WTC11 (cell line): ENCODE results near the gene CCNYL1. TPM values are rescaled to one million over a fixed set of nuclear protein-coding genes. Genes with fewer than 3 reads are reported as not detected.

Experiments
- ATAC-seq: fragments of 200-7000 bp; cut with Tn5 transposase; 2 replicates; pipeline ENCODE4 v1.10.0; 2021; ENCODE audit warnings: mild to moderate bottlenecking, moderate library complexity
- CTCF ChIA-PET: fragments of 300-600 bp; sonication (Branson Sonifier 250); formaldehyde crosslinking; loops from one replicate; lab custom pipeline; 2021; ENCODE audit warnings: antibody characterized with exemption; lab: Charles Lee
- POLR2A ChIA-PET: fragments of 350-600 bp; sonication (Branson Sonifier 250); formaldehyde crosslinking; loops from one replicate; lab custom pipeline; 2021; ENCODE audit warnings: antibody characterized with exemption; lab: Charles Lee
- DNase-seq: peaks from one replicate; pipeline ENCODE4 v3.0.0; 2021; ENCODE audit warnings: low spot score
- H3K27ac Mint-ChIP-seq: 2 replicates; pipeline ENCODE4 v1.8.0; 2021; ENCODE audit warnings: mixed read lengths
- H3K27me3 Mint-ChIP-seq: 2 replicates; pipeline ENCODE4 v1.8.0; 2021; ENCODE audit warnings: low read depth, mild to moderate bottlenecking, moderate library complexity, mixed read lengths
- H3K36me3 Mint-ChIP-seq: 2 replicates; pipeline ENCODE4 v1.8.0; 2021; ENCODE audit warnings: mixed read lengths
- H3K4me1 Mint-ChIP-seq: 2 replicates; pipeline ENCODE4 v1.8.0; 2022; ENCODE audit warnings: mixed read lengths
- H3K4me3 Mint-ChIP-seq: 2 replicates; pipeline ENCODE4 v1.8.0; 2021; ENCODE audit warnings: mild to moderate bottlenecking, moderate library complexity, mixed read lengths
- H3K9me3 Mint-ChIP-seq: 2 replicates; pipeline ENCODE4 v1.8.0; 2021; ENCODE audit warnings: mixed read lengths
- FOXP1 ChIP-seq: sonication (generic); formaldehyde crosslinking; IDR thresholded peaks from 2 replicates; pipeline ENCODE4 v1.8.0; 2022; ENCODE audit warnings: missing genetic modification reagents, mild to moderate bottlenecking, moderate library complexity, borderline replicate concordance
- GRHL2 ChIP-seq: fragments of 250-450 bp; sonication (Bioruptor Pico); IDR thresholded peaks from 2 replicates; pipeline ENCODE4 v1.8.0; 2022; ENCODE audit warnings: mild to moderate bottlenecking, moderate library complexity; ENCODE audit not compliant: insufficient replicate concordance, severe bottlenecking
- GTF2I ChIP-seq: fragments of 250-450 bp; sonication (Bioruptor Pico); conservative IDR thresholded peaks from 2 replicates; pipeline ENCODE4 v1.4.0; 2021; ENCODE audit warnings: mild to moderate bottlenecking
- HMGA2 ChIP-seq: fragments of 250-450 bp; sonication (Bioruptor Pico); IDR thresholded peaks from 2 replicates; pipeline ENCODE4 v1.4.0; 2021; ENCODE audit warnings: mild to moderate bottlenecking, moderate library complexity
- NFATC4 ChIP-seq: fragments of 250-450 bp; sonication (Bioruptor Pico); IDR thresholded peaks from 2 replicates; pipeline ENCODE4 v1.9.0; 2021; ENCODE audit warnings: mild to moderate bottlenecking
- NFYB ChIP-seq: sonication (generic); formaldehyde crosslinking; conservative IDR thresholded peaks from 2 replicates; pipeline ENCODE4 v1.8.0; 2022; ENCODE audit warnings: low read depth, missing genetic modification reagents
- NR2C2 ChIP-seq: sonication (generic); formaldehyde crosslinking; IDR thresholded peaks from 2 replicates; pipeline ENCODE4 v1.8.0; 2022; ENCODE audit warnings: mild to moderate bottlenecking, missing genetic modification reagents
- TCF7 ChIP-seq: sonication (generic); formaldehyde crosslinking; IDR thresholded peaks from 2 replicates; pipeline ENCODE4 v1.8.0; 2022; ENCODE audit warnings: mild to moderate bottlenecking, low read depth, missing genetic modification reagents, moderate library complexity
- TEAD1 ChIP-seq: sonication (generic); formaldehyde crosslinking; IDR thresholded peaks from 2 replicates; pipeline ENCODE4 v1.8.0; 2022; ENCODE audit warnings: mild to moderate bottlenecking, missing genetic modification reagents
- ZNF138 ChIP-seq: sonication (generic); formaldehyde crosslinking; conservative IDR thresholded peaks from 2 replicates; pipeline ENCODE4 v1.8.1; 2022; ENCODE audit warnings: mild to moderate bottlenecking, moderate library complexity, missing genetic modification reagents
- ZNF219 ChIP-seq: sonication (generic); formaldehyde crosslinking; IDR thresholded peaks from 2 replicates; pipeline ENCODE4 v1.8.0; 2023; ENCODE audit warnings: missing genetic modification reagents, mild to moderate bottlenecking, borderline replicate concordance
- ZNF232 ChIP-seq: sonication (generic); formaldehyde crosslinking; IDR thresholded peaks from 2 replicates; pipeline ENCODE4 v1.8.0; 2022; ENCODE audit warnings: mild to moderate bottlenecking, missing genetic modification reagents
- ZNF423 ChIP-seq: fragments of 250-450 bp; sonication (Bioruptor Pico); IDR thresholded peaks from 2 replicates; pipeline ENCODE4 v2.1.2; 2022; ENCODE audit warnings: mild to moderate bottlenecking, moderate library complexity
- ZNF671 ChIP-seq: fragments of 250-450 bp; sonication (Bioruptor Pico); IDR thresholded peaks from 2 replicates; pipeline ENCODE4 v1.8.0; 2021; ENCODE audit warnings: mild to moderate bottlenecking
- total RNA-seq: library from RNA; stranded (reverse); gene quantifications from 3 replicates; pipeline ENCODE4 v1.2.3, GENCODE V29; 2021
- TF ChIP-seq, protein P1 (sequence below): sonication (generic); formaldehyde crosslinking; IDR thresholded peaks from 2 replicates; pipeline ENCODE4 v1.8.1; 2023; ENCODE audit warnings: mild to moderate bottlenecking, missing genetic modification reagents, borderline replicate concordance
- TF ChIP-seq, protein P2 (sequence below): sonication (generic); formaldehyde crosslinking; IDR thresholded peaks from 2 replicates; pipeline ENCODE4 v1.8.0; 2022; ENCODE audit warnings: mild to moderate bottlenecking, missing genetic modification reagents
- TF ChIP-seq, protein P3 (sequence below): fragments of 250-450 bp; sonication (Bioruptor Pico); IDR thresholded peaks from 2 replicates; pipeline ENCODE4 v1.9.0; 2021; ENCODE audit warnings: moderate library complexity, mild to moderate bottlenecking, inconsistent platforms, borderline replicate concordance
- TF ChIP-seq, protein P4 (sequence below): fragments of 250-450 bp; sonication (Bioruptor Pico); conservative IDR thresholded peaks from 2 replicates; pipeline ENCODE4 v1.9.0; 2021; ENCODE audit warnings: mild to moderate bottlenecking
- TF ChIP-seq, protein P5 (sequence below): fragments of 250-450 bp; sonication (Bioruptor Pico); IDR thresholded peaks from 2 replicates; pipeline ENCODE4 v1.9.0; 2021; ENCODE audit warnings: mild to moderate bottlenecking, borderline replicate concordance
- TF ChIP-seq, protein P6 (sequence below): sonication (generic); formaldehyde crosslinking; IDR thresholded peaks from 2 replicates; pipeline ENCODE4 v1.8.1; 2022; ENCODE audit warnings: missing genetic modification reagents, borderline replicate concordance

Gene CCNYL1
- total RNA-seq, 1 experiment from 2014 or later, result 31.6 TPM

DNA sequence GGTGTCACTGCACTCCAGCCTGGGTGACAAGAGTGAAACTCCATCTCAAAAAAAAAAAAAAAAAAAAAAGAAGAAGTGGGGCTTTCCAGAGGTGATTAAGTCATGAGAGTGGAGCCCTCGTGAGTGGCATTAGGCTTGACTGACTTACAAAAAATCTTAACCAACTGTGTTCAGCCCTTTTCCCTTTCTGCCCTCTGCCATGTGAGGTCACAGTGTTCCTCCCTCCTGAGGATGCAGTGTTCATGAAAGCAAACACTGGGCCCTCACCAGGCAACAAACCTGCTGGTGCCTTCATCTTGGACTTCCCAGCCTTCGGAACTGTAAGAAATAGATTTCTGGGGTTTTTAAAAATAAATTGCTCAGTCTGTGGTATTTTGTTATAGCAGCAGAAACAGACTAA lies 49.2 kb upstream of the CCNYL1 start (continued):
- TF ChIP-seq GTF2I (CRISPR knock-in tag), result no peak
- TF ChIP-seq ZNF671 (CRISPR knock-in tag), result no peak
- TF ChIP-seq HMGA2, result no peak
- no peak for TF ChIP-seq ZNF232 (CRISPR knock-in tag)
- no peak for TF ChIP-seq TCF7

DNA sequence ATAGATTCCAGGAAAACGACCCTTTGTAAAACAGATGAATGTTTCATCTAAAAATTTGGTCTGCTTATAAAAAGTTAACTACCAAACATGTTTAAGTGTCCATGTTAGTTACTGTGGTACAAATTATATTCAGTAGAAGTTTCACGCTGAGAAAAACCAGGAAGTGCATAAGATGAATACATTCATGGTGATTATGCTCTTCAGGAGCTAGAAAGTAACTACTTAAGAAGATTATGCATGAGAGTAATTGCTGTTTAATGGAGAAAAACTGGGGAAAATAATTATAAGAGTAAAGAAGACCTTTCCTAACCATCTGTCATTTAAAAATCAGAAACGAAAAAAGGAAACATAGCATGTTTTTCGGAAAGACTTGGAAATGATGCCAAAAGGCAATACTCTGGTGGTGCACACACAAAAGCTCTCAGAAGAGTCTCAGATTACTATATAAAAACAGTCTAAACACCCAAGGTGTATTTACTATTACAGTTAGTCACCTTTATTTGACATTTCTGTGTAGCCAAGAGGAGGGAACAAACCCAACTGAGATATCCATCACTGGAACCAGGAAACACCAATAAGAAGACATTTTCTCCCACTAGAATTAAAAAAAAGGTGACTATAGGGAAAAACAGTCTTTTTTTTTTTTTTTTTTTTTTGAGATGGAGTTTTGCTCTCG lies 47.4 kb upstream of the CCNYL1 start:
- H3K4me1 Mint-ChIP-seq, result peaks cover 18% of the 10 kb centered on the region
- no peaks in the 10 kb centered on the region for H3K36me3 Mint-ChIP-seq
- DNase-seq (no peak), ATAC-seq (no peak)
- CTCF ChIA-PET, result interaction anchor here (0.7 to 0.8 kb wide), 2 partner anchors 28 to 84 kb away, joined by 3 to 4 read pairs; no protein-coding TSS in a partner anchor
- H3K4me3 Mint-ChIP-seq, result no peak overlapping the region
- POLR2A ChIA-PET, result no interaction called here
- H3K27ac Mint-ChIP-seq, result no peak overlapping the region
- H3K27me3 Mint-ChIP-seq, result no peaks in the 10 kb centered on the region
- H3K9me3 Mint-ChIP-seq, result no peaks in the 10 kb centered on the region
- TF ChIP-seq ZNF138 (CRISPR knock-in tag) (no peak), NFYB (CRISPR knock-in tag) (no peak), NFATC4 (CRISPR knock-in tag) (no peak), TEAD1 (no peak), GRHL2 (no peak), ZNF423 (CRISPR knock-in tag) (no peak), FOXP1 (CRISPR knock-in tag) (no peak), ZNF219 (no peak), NR2C2 (CRISPR knock-in tag) (no peak)
- TF ChIP-seq, protein P1, sequence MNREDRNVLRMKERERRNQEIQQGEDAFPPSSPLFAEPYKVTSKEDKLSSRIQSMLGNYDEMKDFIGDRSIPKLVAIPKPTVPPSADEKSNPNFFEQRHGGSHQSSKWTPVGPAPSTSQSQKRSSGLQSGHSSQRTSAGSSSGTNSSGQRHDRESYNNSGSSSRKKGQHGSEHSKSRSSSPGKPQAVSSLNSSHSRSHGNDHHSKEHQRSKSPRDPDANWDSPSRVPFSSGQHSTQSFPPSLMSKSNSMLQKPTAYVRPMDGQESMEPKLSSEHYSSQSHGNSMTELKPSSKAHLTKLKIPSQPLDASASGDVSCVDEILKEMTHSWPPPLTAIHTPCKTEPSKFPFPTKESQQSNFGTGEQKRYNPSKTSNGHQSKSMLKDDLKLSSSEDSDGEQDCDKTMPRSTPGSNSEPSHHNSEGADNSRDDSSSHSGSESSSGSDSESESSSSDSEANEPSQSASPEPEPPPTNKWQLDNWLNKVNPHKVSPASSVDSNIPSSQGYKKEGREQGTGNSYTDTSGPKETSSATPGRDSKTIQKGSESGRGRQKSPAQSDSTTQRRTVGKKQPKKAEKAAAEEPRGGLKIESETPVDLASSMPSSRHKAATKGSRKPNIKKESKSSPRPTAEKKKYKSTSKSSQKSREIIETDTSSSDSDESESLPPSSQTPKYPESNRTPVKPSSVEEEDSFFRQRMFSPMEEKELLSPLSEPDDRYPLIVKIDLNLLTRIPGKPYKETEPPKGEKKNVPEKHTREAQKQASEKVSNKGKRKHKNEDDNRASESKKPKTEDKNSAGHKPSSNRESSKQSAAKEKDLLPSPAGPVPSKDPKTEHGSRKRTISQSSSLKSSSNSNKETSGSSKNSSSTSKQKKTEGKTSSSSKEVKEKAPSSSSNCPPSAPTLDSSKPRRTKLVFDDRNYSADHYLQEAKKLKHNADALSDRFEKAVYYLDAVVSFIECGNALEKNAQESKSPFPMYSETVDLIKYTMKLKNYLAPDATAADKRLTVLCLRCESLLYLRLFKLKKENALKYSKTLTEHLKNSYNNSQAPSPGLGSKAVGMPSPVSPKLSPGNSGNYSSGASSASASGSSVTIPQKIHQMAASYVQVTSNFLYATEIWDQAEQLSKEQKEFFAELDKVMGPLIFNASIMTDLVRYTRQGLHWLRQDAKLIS, result no peak
- TF ChIP-seq, protein P2, sequence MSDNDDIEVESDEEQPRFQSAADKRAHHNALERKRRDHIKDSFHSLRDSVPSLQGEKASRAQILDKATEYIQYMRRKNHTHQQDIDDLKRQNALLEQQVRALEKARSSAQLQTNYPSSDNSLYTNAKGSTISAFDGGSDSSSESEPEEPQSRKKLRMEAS (CRISPR knock-in tag), result no peak
- TF ChIP-seq, protein P3, sequence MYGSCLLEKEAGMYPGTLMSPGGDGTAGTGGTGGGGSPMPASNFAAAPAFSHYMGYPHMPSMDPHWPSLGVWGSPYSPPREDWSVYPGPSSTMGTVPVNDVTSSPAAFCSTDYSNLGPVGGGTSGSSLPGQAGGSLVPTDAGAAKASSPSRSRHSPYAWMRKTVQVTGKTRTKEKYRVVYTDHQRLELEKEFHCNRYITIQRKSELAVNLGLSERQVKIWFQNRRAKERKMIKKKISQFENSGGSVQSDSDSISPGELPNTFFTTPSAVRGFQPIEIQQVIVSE (CRISPR knock-in tag), result no peak
- TF ChIP-seq, protein P4, sequence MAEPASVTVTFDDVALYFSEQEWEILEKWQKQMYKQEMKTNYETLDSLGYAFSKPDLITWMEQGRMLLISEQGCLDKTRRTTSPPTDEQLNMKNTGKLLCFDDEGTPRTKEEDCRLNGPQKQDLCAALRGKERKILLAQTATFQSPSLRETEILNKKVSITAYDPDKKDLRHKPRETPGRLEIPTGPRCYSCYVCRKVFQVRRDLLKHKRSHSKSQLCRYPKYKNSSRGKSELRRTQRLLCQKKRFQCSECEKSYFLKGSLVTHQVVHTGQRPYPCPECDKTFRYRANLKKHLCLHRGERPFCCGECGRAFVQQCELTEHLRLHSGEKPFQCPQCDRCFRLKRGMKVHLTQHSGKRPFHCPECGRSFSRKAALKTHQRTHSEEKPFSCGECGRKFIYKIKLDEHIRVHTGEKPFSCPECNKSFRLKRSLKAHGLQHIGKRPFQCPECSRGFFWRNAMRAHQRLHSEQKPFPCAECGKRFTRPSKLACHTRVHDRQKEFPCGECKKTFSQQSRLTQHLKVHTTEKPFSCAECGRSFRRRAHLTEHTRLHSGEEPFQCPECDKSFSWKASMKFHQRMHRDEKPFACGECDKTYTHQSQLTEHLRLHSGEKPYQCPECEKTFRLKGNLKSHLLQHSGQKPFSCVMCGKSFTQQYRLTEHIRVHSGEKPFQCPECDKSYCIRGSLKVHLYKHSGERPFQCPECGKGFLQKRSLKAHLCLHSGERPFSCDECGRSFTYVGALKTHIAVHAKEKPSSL, result no peak
- TF ChIP-seq, protein P5, sequence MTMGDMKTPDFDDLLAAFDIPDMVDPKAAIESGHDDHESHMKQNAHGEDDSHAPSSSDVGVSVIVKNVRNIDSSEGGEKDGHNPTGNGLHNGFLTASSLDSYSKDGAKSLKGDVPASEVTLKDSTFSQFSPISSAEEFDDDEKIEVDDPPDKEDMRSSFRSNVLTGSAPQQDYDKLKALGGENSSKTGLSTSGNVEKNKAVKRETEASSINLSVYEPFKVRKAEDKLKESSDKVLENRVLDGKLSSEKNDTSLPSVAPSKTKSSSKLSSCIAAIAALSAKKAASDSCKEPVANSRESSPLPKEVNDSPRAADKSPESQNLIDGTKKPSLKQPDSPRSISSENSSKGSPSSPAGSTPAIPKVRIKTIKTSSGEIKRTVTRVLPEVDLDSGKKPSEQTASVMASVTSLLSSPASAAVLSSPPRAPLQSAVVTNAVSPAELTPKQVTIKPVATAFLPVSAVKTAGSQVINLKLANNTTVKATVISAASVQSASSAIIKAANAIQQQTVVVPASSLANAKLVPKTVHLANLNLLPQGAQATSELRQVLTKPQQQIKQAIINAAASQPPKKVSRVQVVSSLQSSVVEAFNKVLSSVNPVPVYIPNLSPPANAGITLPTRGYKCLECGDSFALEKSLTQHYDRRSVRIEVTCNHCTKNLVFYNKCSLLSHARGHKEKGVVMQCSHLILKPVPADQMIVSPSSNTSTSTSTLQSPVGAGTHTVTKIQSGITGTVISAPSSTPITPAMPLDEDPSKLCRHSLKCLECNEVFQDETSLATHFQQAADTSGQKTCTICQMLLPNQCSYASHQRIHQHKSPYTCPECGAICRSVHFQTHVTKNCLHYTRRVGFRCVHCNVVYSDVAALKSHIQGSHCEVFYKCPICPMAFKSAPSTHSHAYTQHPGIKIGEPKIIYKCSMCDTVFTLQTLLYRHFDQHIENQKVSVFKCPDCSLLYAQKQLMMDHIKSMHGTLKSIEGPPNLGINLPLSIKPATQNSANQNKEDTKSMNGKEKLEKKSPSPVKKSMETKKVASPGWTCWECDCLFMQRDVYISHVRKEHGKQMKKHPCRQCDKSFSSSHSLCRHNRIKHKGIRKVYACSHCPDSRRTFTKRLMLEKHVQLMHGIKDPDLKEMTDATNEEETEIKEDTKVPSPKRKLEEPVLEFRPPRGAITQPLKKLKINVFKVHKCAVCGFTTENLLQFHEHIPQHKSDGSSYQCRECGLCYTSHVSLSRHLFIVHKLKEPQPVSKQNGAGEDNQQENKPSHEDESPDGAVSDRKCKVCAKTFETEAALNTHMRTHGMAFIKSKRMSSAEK (CRISPR knock-in tag), result no peak
- TF ChIP-seq, protein P6, sequence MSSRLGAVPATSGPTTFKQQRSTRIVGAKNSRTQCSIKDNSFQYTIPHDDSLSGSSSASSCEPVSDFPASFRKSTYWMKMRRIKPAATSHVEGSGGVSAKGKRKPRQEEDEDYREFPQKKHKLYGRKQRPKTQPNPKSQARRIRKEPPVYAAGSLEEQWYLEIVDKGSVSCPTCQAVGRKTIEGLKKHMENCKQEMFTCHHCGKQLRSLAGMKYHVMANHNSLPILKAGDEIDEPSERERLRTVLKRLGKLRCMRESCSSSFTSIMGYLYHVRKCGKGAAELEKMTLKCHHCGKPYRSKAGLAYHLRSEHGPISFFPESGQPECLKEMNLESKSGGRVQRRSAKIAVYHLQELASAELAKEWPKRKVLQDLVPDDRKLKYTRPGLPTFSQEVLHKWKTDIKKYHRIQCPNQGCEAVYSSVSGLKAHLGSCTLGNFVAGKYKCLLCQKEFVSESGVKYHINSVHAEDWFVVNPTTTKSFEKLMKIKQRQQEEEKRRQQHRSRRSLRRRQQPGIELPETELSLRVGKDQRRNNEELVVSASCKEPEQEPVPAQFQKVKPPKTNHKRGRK, result no peak
